Bone marrow (tissue), 2 donors: ENCODE results near the gene ATOH8.
A peak's percentile ranks its signal among the peaks of the same experiment; 100 is the strongest.

ENCODE experiments used
- DNase-seq, 2 donors: peaks; one replicate each; lab custom pipeline; 2025; lab: John Stamatoyannopoulos, UW

Gene ATOH8

GRCh38 chr2:85718885-85719492, 34.8 kb upstream of the ATOH8 start:
- no peak for DNase-seq

DNA sequence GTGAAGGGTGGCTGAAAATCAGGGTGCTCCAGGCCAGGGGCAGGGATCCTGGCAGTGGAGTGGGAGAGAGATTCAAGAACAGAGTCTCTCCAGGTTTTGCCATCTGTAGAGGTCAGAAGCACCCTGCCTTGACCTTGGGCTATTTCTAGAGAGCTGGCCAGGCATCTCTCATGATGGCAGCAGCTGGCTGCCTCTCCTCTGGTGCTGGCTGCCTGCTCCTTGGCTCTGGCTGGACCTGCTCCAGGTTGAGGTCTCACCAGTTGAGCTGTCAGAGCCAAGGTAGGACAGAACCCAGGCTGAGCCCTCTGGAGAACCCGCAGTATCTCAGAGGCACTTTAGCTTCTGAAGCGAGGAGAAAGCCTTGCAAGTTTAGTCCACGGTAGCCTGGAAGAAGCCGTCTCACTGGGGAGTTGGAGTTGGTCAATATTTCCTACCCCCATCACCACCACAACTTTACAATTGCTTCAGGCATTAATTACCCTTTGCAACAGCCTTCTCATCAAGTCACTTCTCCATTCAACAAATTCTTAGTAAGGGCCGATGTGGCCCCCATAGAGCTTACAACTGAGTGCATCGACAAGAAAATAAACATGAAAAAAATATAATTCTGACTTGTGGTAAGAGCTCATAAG, 34.1 kb upstream of the ATOH8 start:
- DNase-seq: no peak

GRCh38 chr2:85720533-85720932, 33.3 kb upstream of the ATOH8 start:
- no peak for DNase-seq

DNA sequence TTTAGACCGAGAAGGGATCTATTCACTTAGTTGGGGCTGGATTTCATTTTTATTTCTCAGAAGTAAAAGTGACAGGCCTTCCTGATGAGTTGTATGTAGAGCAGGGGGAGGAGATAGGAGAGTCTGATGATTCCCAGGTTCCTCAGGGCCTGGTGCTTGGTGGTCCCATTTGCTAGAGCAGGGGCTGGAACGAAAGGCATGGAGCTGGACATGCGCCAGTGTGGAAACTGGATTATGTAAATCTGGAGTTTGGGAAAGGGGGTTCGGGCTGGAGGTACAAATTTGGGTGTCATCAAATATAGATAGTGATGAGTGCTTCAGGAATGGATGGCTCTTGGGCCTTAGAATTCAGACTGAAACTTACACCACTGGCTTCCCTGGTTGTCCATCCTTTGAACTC, 32.1 kb upstream of the ATOH8 start:
- DNase-seq: no peak

DNA sequence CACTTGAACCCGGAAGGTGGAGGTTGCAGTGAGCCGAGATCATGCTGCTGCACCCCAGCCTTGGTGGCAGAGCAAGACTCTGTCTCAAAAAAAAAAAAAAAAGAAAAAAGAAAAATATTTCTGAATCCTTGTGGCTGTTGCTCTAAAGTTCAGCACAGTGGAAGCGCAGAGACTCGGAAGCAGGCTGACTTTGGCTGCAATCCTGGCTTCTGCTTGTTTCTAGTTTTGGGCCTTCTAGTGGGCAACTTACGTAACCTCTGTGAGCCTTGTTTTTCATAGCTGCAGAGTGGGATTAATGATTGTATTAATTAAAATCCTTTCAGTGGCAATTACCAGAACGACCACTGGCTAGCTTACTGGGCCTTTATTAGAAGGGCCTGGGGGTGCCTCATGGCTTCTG, 31.3 kb upstream of the ATOH8 start:
- no peak for DNase-seq

DNA sequence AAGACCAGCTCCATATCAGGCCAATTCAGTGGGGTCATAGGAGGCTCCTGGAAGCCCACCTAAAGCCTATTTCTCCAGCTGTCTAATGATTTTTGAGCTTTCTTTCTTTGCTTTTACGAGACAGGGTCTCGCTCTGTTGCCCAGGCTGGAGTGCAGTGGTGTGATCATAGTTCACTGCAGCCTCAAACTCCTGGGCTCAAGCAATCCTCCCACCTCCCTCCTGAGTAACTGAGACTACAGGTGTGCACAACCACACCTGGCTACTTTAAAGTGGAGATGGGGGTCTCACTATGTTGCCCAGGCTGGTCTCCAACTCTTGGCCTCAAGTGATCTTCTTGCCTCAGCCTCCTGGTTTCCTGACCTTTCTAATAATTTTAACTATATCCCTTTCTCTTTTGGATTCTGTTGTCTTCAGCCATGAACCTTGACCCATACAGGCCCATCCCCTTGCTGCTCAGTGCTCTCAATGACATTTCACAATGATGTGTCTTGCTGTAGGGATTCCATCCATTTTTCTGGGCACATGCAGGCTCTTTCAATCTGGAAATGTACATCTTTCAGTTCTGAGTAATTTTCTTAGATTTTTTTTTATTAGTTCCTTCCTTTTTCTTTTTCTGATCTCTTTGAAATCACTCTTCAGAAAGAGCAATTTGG, 30.0 kb upstream of the ATOH8 start:
- DNase-seq: no peak

DNA sequence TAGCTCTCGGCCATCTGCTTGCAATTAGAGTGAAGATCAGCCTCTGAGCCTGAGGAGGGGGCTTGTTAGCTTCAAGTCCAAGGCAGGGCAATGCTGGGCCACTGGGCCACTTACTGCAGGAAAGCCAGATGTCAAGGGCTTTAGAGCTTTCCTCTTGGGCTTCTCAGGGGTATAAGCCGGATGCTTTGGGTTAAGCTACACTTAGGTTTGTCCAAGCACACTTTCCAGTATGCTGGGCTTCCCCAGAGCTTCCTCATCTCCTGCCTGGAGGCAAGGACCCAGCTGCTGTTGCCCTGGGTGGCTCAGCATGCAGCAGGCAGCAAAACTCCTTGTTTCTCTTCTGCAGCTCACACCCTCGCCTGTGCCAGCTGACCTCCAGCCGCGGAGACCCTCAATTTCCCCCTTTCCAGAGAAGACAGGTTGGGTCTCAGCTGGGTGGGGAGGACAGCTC, 29.0 kb upstream of the ATOH8 start:
- no peak for DNase-seq

DNA sequence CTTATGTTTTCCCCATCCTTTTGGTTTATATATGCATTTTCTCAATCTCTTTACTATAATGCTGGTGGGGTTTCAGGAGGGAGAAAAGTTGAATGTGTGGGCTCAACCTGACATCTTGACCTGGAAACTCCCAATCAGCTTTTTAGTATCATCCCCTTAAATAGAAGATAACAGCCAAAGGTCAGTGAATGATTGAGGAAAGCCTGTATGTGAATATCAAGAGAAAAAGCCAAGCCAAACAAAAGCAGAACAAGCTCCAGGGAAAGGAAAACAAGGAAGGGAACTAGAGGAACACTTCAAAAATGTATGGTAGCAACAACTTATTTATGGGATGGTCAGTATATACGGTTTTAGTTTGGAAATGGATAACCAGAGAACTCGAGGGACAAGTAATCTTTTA, 28.3 kb upstream of the ATOH8 start:
- no peak for DNase-seq

DNA sequence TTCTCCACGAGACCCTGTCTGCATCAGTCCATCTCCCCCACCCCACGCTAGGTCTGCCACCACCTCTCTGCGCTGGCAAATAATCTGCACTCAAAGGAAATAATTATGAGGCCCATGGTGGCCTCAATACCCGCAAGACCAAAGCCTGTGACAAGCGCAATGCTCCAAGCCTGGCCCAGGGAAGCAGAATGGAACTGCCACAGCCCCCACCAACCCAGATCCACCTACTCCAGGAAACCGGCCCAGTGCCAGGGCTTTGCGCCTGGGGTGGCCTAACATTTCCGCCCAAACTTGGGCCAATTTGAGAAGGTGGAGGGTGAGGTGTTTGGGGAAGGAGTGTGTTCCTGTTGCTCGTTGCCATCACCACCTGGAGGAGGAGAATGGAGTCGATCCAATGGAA, 26.0 kb upstream of the ATOH8 start:
- DNase-seq: no peak

- no peak for DNase-seq
Observed at GRCh38 chr2:85728342-85728741, 25.4 kb upstream of the ATOH8 start.

GRCh38 chr2:85728883-85729824, 24.6 kb upstream of the ATOH8 start:
- DNase-seq: peak; percentile 23 to 45

DNA sequence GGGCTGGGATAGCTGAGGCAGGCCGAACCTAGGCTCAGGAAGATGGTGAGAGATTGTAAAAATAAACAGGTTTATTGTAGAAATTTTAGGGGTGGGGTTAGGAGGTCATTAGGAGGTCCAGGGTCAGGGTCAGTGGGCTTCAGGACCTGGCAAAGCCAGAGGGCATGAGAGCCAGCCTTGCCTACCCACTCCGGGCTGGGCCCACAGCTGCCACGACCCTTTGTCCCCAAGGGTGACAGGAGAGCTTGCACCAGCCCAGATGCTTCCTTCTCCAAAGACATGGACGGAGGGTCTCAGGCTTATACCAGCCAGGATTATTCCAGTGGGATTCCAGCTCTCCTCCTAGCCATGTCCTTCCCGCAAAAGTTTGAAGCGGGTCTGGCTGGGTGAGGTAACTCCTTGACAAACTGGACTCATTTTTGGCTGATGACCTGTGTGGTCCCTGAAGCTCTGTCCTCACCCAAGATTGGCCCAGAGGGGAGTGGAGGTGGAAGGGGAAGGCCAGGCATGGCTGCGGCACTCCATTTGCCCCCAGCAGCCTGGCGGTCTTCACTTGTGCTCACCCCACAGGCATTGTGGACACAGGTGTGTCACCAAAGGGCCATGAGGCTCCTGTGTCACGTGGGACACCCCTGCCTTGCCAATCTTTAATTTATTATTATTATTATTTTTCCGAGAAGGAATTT, 23.8 kb upstream of the ATOH8 start:
- no peak for DNase-seq

GRCh38 chr2:85730686-85731230, 23.0 kb upstream of the ATOH8 start:
- no peak for DNase-seq

GRCh38 chr2:85731606-85732005, 22.2 kb upstream of the ATOH8 start:
- DNase-seq: no peak

DNA sequence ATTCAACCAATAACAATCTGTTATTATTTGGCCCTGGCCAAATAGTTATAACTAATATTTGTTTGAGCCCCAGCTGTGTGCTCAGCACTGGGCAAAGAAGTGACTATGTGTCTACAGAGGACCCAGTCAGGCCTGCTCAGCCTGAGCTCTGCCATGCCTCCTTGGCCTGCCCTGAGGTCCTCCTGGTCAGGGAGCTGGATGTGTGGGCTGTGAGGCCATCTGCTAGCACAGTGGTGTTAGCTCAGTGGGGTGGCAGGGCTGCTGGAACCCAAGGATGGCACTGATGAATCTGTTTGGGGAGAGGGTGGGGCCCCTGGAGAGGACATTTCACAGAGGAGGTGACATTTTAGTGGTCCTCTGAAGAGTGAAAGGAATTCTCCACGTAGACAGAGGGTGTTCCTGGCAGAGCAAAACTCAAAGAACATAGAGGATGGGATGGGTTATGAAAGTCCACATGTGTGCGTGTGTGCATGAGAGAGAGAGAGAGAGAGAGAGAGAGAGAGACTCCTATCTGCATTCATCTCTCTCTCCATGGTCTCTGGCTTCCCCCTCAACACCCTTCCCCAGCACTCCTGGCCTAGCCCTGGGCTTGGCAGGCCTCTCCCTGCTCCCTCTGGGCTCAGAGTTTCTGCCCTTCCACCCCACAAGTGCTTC, 21.2 kb upstream of the ATOH8 start:
- no peak for DNase-seq

DNA sequence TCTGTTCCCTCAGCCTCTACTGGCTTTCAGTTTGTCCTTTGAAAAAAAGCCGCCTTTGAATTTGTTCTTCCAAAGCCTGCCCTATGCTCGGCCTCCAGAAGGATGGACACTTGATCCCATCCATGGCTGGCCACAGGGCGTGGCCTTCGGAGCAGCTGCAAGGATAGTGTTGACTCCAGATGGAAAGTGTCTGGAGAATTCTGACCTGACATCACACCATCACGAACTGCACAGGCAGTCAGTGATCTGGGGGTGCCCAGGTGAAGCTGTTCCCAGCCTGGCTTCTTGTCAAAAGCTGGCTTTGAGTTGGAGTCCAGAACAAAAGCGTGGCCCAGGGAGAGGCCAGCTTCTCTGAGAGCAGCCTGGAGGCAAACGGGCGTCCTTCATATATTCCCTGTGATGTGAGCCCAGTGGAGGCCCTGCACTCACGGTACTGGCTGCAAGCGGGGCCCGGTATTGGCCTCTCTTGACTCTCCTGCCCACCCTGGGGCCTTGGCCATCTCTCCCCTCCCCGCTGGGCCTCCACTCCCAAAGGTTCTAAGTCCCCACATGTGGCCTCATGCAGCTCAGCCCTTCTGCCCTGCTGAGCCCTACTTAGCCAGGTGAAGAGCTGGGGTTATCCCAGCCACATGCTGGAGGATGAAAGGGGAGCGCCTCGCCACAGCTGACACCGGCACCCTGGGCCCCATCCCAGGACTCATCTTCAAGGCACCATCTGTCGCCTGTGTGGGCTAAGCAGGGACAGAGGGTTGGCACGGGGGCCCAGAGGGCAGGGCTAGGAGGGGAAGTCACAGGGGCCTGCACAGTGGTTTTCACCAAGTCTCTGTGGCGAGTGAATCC, 20.4 kb upstream of the ATOH8 start:
- DNase-seq: no peak

- DNase-seq: no peak
Observed at GRCh38 chr2:85734015-85734414, 19.8 kb upstream of the ATOH8 start.

GRCh38 chr2:85734942-85735608, 18.7 kb upstream of the ATOH8 start:
- no peak for DNase-seq

GRCh38 chr2:85735691-85736090, 18.1 kb upstream of the ATOH8 start:
- no peak for DNase-seq
